HL-60 (cell line): ENCODE results near the gene CHCHD3.

Experiments used
- DNase-seq, 2 experiments: peaks; one replicate each; pipeline ENCODE4 v3.0.0-alpha.2; 2010 to 2020; ENCODE audit warnings: low read depth in 1 of 2, low spot score in 1 of 2
- H3K27ac ChIP-seq: fragments of 250-450 bp; sonication (Bioruptor Pico); replicated peaks from 2 replicates; pipeline ENCODE4 v1.5.1; 2020; ENCODE audit warnings: mild to moderate bottlenecking, moderate library complexity
- H3K27me3 ChIP-seq: fragments of 250-450 bp; sonication (Bioruptor Pico); 2 replicates; pipeline ENCODE4 v1.5.1; 2021; ENCODE audit warnings: mild to moderate bottlenecking, moderate library complexity; ENCODE audit not compliant: insufficient read depth, poor library complexity, severe bottlenecking
- H3K4me3 ChIP-seq: replicated peaks from 2 replicates; pipeline ENCODE4 v1.5.1; 2011; ENCODE audit warnings: mild to moderate bottlenecking, control low read depth, low read length; ENCODE audit not compliant: insufficient read depth
- CTCF ChIP-seq: IDR thresholded peaks from one replicate; pipeline ENCODE4 v1.5.1; 2011; ENCODE audit warnings: low read length, control low read depth, inconsistent platforms; ENCODE audit not compliant: insufficient read depth
- GABPA ChIP-seq: IDR thresholded peaks from 2 replicates; pipeline ENCODE4 v1.6.1; 2012; ENCODE audit warnings: low read depth
- POLR2AphosphoS5 ChIP-seq: IDR thresholded peaks from 2 replicates; pipeline ENCODE4 v1.6.1; 2012; ENCODE audit warnings: low read depth
- REST ChIP-seq: IDR thresholded peaks from 2 replicates; pipeline ENCODE4 v1.6.1; 2012; ENCODE audit warnings: low read depth; ENCODE audit not compliant: insufficient replicate concordance
- SPI1 ChIP-seq: IDR thresholded peaks from 2 replicates; pipeline ENCODE4 v1.6.1; 2012; ENCODE audit warnings: low read depth, mild to moderate bottlenecking, borderline replicate concordance

CHCHD3 gene

GRCh38 chr7:133050200-133050995, 31.5 kb downstream of the CHCHD3 start:
- Histone ChIP-seq H3K4me3 (no peak overlapping the region), H3K27ac (no peak overlapping the region), H3K27me3 (no peaks in the 10 kb centered on the region)
- DNase-seq: no peak
- no peak for TF ChIP-seq SPI1

GRCh38 chr7:133048589-133048988, 33.3 kb downstream of the CHCHD3 start:
- TF ChIP-seq SPI1 (no peak), REST (no peak), CTCF (no peak), POLR2AphosphoS5 (no peak), GABPA (no peak)
- H3K27me3 ChIP-seq: no peaks in the 10 kb centered on the region
- no peak overlapping the region for H3K27ac ChIP-seq
- no peak overlapping the region for H3K4me3 ChIP-seq
- no peak for DNase-seq

- DNase-seq: no peak
- H3K27me3 ChIP-seq: no peaks in the 10 kb centered on the region
- H3K27ac ChIP-seq: no peak overlapping the region
- no peak for TF ChIP-seq GABPA
- no peak for TF ChIP-seq REST
- TF ChIP-seq SPI1: no peak
- TF ChIP-seq CTCF: no peak
- no peak for TF ChIP-seq POLR2AphosphoS5
- H3K4me3 ChIP-seq: no peak overlapping the region
Measured at GRCh38 chr7:133047321-133047720, 34.6 kb downstream of the CHCHD3 start.

- DNase-seq: no peak
- Histone ChIP-seq H3K4me3 (no peak overlapping the region), H3K27ac (no peak overlapping the region), H3K27me3 (no peaks in the 10 kb centered on the region)
- no peak for TF ChIP-seq GABPA
- no peak for TF ChIP-seq CTCF
Measured at GRCh38 chr7:133044722-133045473, 37.0 kb downstream of the CHCHD3 start.
